IMR-90 (cell line): ENCODE measurements around the gene NACC2. TPM values are rescaled to one million over a fixed set of nuclear protein-coding genes. Genes with fewer than 3 reads are reported as not detected.
A peak's percentile ranks its signal among the peaks of the same experiment; 100 is the strongest.

Experiments
- ATAC-seq: fragments of 200-7000 bp; cut with Tn5 transposase; 2 replicates; pipeline ENCODE4 v1.9.1; 2020; ENCODE audit warnings: low read depth, mild to moderate bottlenecking, moderate library complexity
- BruUV-seq: library from RNA; stranded (reverse); fragments of 400-500 nt; replicated peaks from 2 replicates; lab custom pipeline; 2021; lab: Mats Ljungman, UMichigan
- CTCF ChIA-PET: fragments of 300-600 bp; formaldehyde crosslinking; extraction: SDS; loops from one replicate; lab custom pipeline; 2021; ENCODE audit warnings: antibody characterized with exemption; lab: Yijun Ruan, JAX
- POLR2A ChIA-PET: fragments of 300-600 bp; sonication (Branson Sonifier 250); formaldehyde crosslinking; loops from one replicate; lab custom pipeline; 2022; ENCODE audit warnings: antibody characterized with exemption; ENCODE audit not compliant: unreplicated experiment; lab: Charles Lee
- DNase-seq: peaks from one replicate; pipeline ENCODE4 v3.0.0; 2013
- H2AFZ ChIP-seq: replicated peaks from 2 replicates; pipeline ENCODE3; 2013; ENCODE audit warnings: low read length, mild to moderate bottlenecking; ENCODE audit not compliant: poor library complexity
- H2AK5ac ChIP-seq: 2 replicates; pipeline ENCODE4 v1.6.1; 2013; ENCODE audit warnings: low read depth, low read length, inconsistent platforms
- H2AK9ac ChIP-seq: replicated peaks from 2 replicates; pipeline ENCODE3; 2013; ENCODE audit warnings: mild to moderate bottlenecking, low read depth, low read length, moderate library complexity; ENCODE audit not compliant: poor library complexity
- H2BK120ac ChIP-seq: 2 replicates; pipeline ENCODE4 v1.6.1; 2013; ENCODE audit warnings: low read depth, low read length, inconsistent platforms
- H2BK15ac ChIP-seq: 3 replicates; pipeline ENCODE4 v1.6.1; 2013; ENCODE audit warnings: low read depth, low read length, inconsistent platforms
- H2BK20ac ChIP-seq: 2 replicates; pipeline ENCODE4 v1.6.1; 2013; ENCODE audit warnings: low read depth, mild to moderate bottlenecking, inconsistent platforms, low read length, moderate library complexity
- H2BK5ac ChIP-seq: 2 replicates; pipeline ENCODE4 v1.6.1; 2013; ENCODE audit warnings: mild to moderate bottlenecking, low read depth, low read length, inconsistent platforms; ENCODE audit not compliant: poor library complexity, severe bottlenecking
- H3K14ac ChIP-seq: replicated peaks from 2 replicates; pipeline ENCODE4 v1.6.1; 2013; ENCODE audit warnings: low read depth, low read length, inconsistent platforms
- H3K18ac ChIP-seq: 2 replicates; pipeline ENCODE4 v1.6.1; 2013; ENCODE audit warnings: low read depth, low read length, control low read depth
- H3K23ac ChIP-seq: 2 replicates; pipeline ENCODE4 v1.6.1; 2013; ENCODE audit warnings: low read depth, low read length, inconsistent platforms
- H3K27ac ChIP-seq: 2 replicates; pipeline ENCODE4 v1.5.1; 2013; ENCODE audit warnings: mild to moderate bottlenecking, control low read depth, low read length; ENCODE audit not compliant: insufficient read depth
- H3K27me3 ChIP-seq: 2 replicates; pipeline ENCODE4 v1.6.1; 2013; ENCODE audit warnings: low read length; ENCODE audit not compliant: control insufficient read depth, insufficient read depth
- H3K36me3 ChIP-seq: 2 replicates; pipeline ENCODE4 v1.6.1; 2013; ENCODE audit warnings: low read length, mixed read lengths; ENCODE audit not compliant: control insufficient read depth, insufficient read depth
- H3K4ac ChIP-seq: 2 replicates; pipeline ENCODE4 v1.6.1; 2013; ENCODE audit warnings: low read depth, low read length, inconsistent platforms
- H3K4me1 ChIP-seq: 2 replicates; pipeline ENCODE4 v1.6.1; 2013; ENCODE audit warnings: low read length, mixed read lengths; ENCODE audit not compliant: control insufficient read depth, insufficient read depth
- H3K4me2 ChIP-seq: 2 replicates; pipeline ENCODE4 v1.6.1; 2013; ENCODE audit warnings: low read depth, mild to moderate bottlenecking, control low read depth, low read length, moderate library complexity
- H3K4me3 ChIP-seq: 2 replicates; pipeline ENCODE4 v1.5.1; 2013; ENCODE audit warnings: low read depth, mild to moderate bottlenecking, control low read depth, low read length, moderate library complexity; ENCODE audit not compliant: insufficient read depth
- H3K56ac ChIP-seq: 2 replicates; pipeline ENCODE4 v1.6.1; 2013; ENCODE audit warnings: low read length, inconsistent platforms; ENCODE audit not compliant: insufficient read depth; ENCODE audit errors: extremely low read depth
- H3K79me1 ChIP-seq, 2 experiments: 2 replicates each; pipeline ENCODE4 v1.6.1; 2013; ENCODE audit warnings: low read length in 2 of 2, inconsistent platforms in 1 of 2, low read depth in 1 of 2
- H3K9ac ChIP-seq: 2 replicates; pipeline ENCODE4 v1.6.1; 2013; ENCODE audit warnings: low read depth, low read length, control low read depth
- H3K9me1 ChIP-seq: 2 replicates; pipeline ENCODE4 v1.6.1; 2013; ENCODE audit warnings: low read length, inconsistent platforms; ENCODE audit not compliant: insufficient read depth
- H3K9me3 ChIP-seq: 2 replicates; pipeline ENCODE4 v1.6.1; 2013; ENCODE audit warnings: low read length; ENCODE audit not compliant: control insufficient read depth, insufficient read depth
- H4K20me1 ChIP-seq: 2 replicates; pipeline ENCODE4 v1.6.1; 2013; ENCODE audit warnings: low read length, inconsistent platforms; ENCODE audit not compliant: insufficient read depth
- H4K5ac ChIP-seq: 2 replicates; pipeline ENCODE4 v1.6.1; 2013; ENCODE audit warnings: mild to moderate bottlenecking, low read depth, low read length, control low read depth
- H4K8ac ChIP-seq, 2 experiments: 2 replicates each; pipeline ENCODE4 v1.6.1; 2013; ENCODE audit warnings: low read depth in 2 of 2, low read length in 2 of 2, control low read depth in 1 of 2, inconsistent platforms in 1 of 2
- H4K91ac ChIP-seq: 2 replicates; pipeline ENCODE4 v1.6.1; 2013; ENCODE audit warnings: low read depth, low read length, inconsistent platforms; ENCODE audit not compliant: insufficient read depth
- CEBPB ChIP-seq: IDR thresholded peaks from 2 replicates; pipeline ENCODE4 v1.6.1; 2012; ENCODE audit warnings: low read depth, low read length, improper control_type of control experiment
- MAFK ChIP-seq: IDR thresholded peaks from 2 replicates; pipeline ENCODE4 v1.6.1; 2012; ENCODE audit warnings: low read depth, low read length, improper control_type of control experiment
- MAZ ChIP-seq: IDR thresholded peaks from 2 replicates; pipeline ENCODE4 v1.6.1; 2012; ENCODE audit warnings: low read depth, mild to moderate bottlenecking, low read length, improper control_type of control experiment, moderate library complexity, borderline replicate concordance
- MXI1 ChIP-seq: IDR thresholded peaks from 2 replicates; pipeline ENCODE4 v1.6.1; 2012; ENCODE audit warnings: low read depth, mild to moderate bottlenecking, low read length, moderate library complexity, borderline replicate concordance
- POLR2A ChIP-seq: IDR thresholded peaks from 2 replicates; pipeline ENCODE4 v1.6.1; 2012; ENCODE audit warnings: mild to moderate bottlenecking, low read depth, low read length
- SMC3 ChIP-seq: fragments of 150-350 bp; IDR thresholded peaks from 2 replicates; pipeline ENCODE4 v1.6.1; 2016; ENCODE audit warnings: low read depth, mild to moderate bottlenecking, antibody characterized with exemption, low read length, moderate library complexity
- WGBS, 2 experiments: methylation state at CpG; one replicate each; pipeline versions ENCODE4 v1.1.5 to v1.1.7; 2013; ENCODE audit warnings: missing lambda C conversion rate in 2 of 2; ENCODE audit not compliant: insufficient read length in 1 of 2; ENCODE audit errors: extremely low coverage in 2 of 2; 5-methylcytosine and 5-hydroxymethylcytosine counted together
- dilution Hi-C: fragments of 300-500 bp; cut with HindIII; formaldehyde crosslinking; loops from one replicate; pipeline ENCODE4 v1.14.3; 2018; ENCODE audit warnings: low sequenced_read_pairs; ENCODE audit not compliant: unreplicated experiment
- in situ Hi-C: fragments of 300-500 bp; cut with MboI; formaldehyde crosslinking; loops from 3 replicates; pipeline ENCODE4 v1.14.3; 2019; ENCODE audit warnings: low sequenced_read_pairs, inconsistent platforms, mixed read lengths
- intact Hi-C: fragments of 100-400 bp; cut with micrococcal nuclease; formaldehyde crosslinking; loops from 2 replicates; pipeline ENCODE4 v1.10.0; 2022
- polyA plus RNA-seq, 3 experiments: library from polyadenylated mRNA; depleted of rRNA; stranded (reverse); fragments of >200 nt; gene quantifications; 2 replicates each; pipeline ENCODE4 v1.2.3, GENCODE V29; 2012; ENCODE audit warnings: low replicate concordance in 1 of 3
- total RNA-seq: library from RNA; depleted of rRNA; stranded (reverse); fragments of >200 nt; gene quantifications from 2 replicates; pipeline ENCODE4 v1.2.3, GENCODE V29; 2012

The NACC2 gene
- total and polyA plus RNA-seq, 2 of the 4 experiments (the other 2 are of a cell fraction) = 7.9 to 19.0 TPM

GRCh38 chr9:135992486-135993408, 102.3 kb downstream of the NACC2 start:
- in situ Hi-C loops = no loop called here
- Histone ChIP-seq H3K27me3 (no peaks in the 10 kb centered on the region), H4K8ac (peak overlapping the region; percentile 41 to 95), H3K9me1 (no peaks in the 10 kb centered on the region), H3K56ac (peak overlapping the region; percentile 85), H3K4ac (peak overlapping the region; percentile 96), H3K79me1 (0 out of 4 replicates have a peak, but pooled peaks cover 0 to 3% of the 10 kb centered on the region in 2 experiments), H3K36me3 (no peaks in the 10 kb centered on the region), H4K20me1 (no peaks in the 10 kb centered on the region), H4K5ac (peak overlapping the region; percentile 81), H4K91ac (peak overlapping the region; percentile 97), H2BK5ac (peak overlapping the region; percentile 76), H2AK9ac (peak overlapping the region; percentile 92), H3K9ac (peak overlapping the region; percentile 66), H2AFZ (peak overlapping the region; percentile 94), H3K14ac (peak overlapping the region; percentile 93), H3K23ac (peak overlapping the region; percentile 93), H2BK15ac (peak overlapping the region; percentile 90; the same call in 1 of the 3 replicates), H2BK120ac (peak overlapping the region; percentile 97), H3K4me3 (peak overlapping the region; percentile 7; the same call in 1 of the 2 replicates), H3K4me1 (peaks cover 21% of the 10 kb centered on the region), H3K9me3 (no peaks in the 10 kb centered on the region), H3K4me2 (peak overlapping the region; percentile 60), H3K27ac (peak overlapping the region; percentile 93), H3K18ac (peak overlapping the region; percentile 83), H2AK5ac (peak overlapping the region; percentile 71), H2BK20ac (peak overlapping the region; percentile 76)
- peak; percentile 14; the same call in 1 of the 2 replicates for TF ChIP-seq CEBPB
- 0 out of 2 replicates have a peak, but pooled peaks have one; percentile 17 for TF ChIP-seq POLR2A
- no peak for TF ChIP-seq SMC3
- peak; percentile 27; the same call in 1 of the 2 replicates for TF ChIP-seq MXI1
- no peak for TF ChIP-seq MAFK
- TF ChIP-seq MAZ = peak; percentile 70; the same call in 1 of the 2 replicates
- DNase-seq = peak; percentile 84
- BruUV-seq = no TSS peak
- peak; percentile 92 for ATAC-seq
- POLR2A ChIA-PET = no interaction called here
- intact Hi-C loops = no loop called here
- CTCF ChIA-PET = interaction anchor here (0.9 kb wide), 1 partner anchor 31 kb away, joined by 4 read pairs; the partner anchor contains the start of gene UBAC1
- WGBS, 2 experiments = 7% methylated on average over 16 of the region's 32 CpGs; no CpG with 5 or more reads in 1 of the 2 experiments
- dilution Hi-C loops = no loop called here
